T-cell (primary cell): ENCODE results near the gene RFNG. TPM values are rescaled to one million over a fixed set of nuclear protein-coding genes. Genes with fewer than 3 reads are reported as not detected.

Source experiments
- ATAC-seq, 4 experiments: fragments of 200-7000 bp in 3 of 4; fragments of 150-1000 bp in 1 of 4; cut with Tn5 transposase; replicated peaks in 1 of 4; 1 replicate in 3 of 4; 2 replicates in 1 of 4; pipeline ENCODE4 v1.10.0; 2021; ENCODE audit warnings: moderate library complexity in 3 of 4, mild to moderate bottlenecking in 2 of 4, moderate number of reproducible peaks in 1 of 4
- CTCF ChIA-PET, 2 donors: fragments of 300-600 bp; sonication (Branson Sonifier 250); formaldehyde crosslinking; loops; one replicate each; lab custom pipeline; 2022; ENCODE audit warnings: antibody characterized with exemption in 2 of 2; lab: Charles Lee
- POLR2A ChIA-PET, 2 donors: fragments of 300-600 bp; sonication (Branson Sonifier 250); formaldehyde crosslinking; loops; one replicate each; lab custom pipeline; 2022; ENCODE audit warnings: antibody characterized with exemption in 2 of 2; lab: Charles Lee
- DNase-seq, 35 experiments: peaks; one replicate each; pipeline versions ENCODE4 v3.0.0 to v3.0.0-alpha.2; 2013 to 2023
- H3K27ac ChIP-seq: one replicate; pipeline ENCODE4 v1.5.1; 2013; ENCODE audit warnings: low read length
- H3K27me3 ChIP-seq, 2 experiments: replicated peaks in 1 of 2; 1 replicate in 1 of 2; 2 replicates in 1 of 2; pipeline versions ENCODE4 v1.6.1 to v1.7.0; 2013; ENCODE audit warnings: low read length in 1 of 2, mixed read lengths in 1 of 2; ENCODE audit not compliant: control insufficient read depth in 2 of 2, insufficient read depth in 2 of 2; ENCODE audit errors: extremely low read depth in 1 of 2
- H3K36me3 ChIP-seq, 2 donors: 1 replicate in 1 of 2; 2 replicates in 1 of 2; pipeline versions ENCODE4 v1.6.1 to v1.7.0; 2013; ENCODE audit warnings: low read length in 1 of 2; ENCODE audit not compliant: control insufficient read depth in 2 of 2, insufficient read depth in 1 of 2; ENCODE audit errors: extremely low read depth in 1 of 2
- H3K4me1 ChIP-seq, 2 experiments: 1 replicate in 1 of 2; 2 replicates in 1 of 2; pipeline versions ENCODE4 v1.6.1 to v1.7.0; 2013; ENCODE audit warnings: low read length in 2 of 2, mixed read lengths in 1 of 2; ENCODE audit not compliant: insufficient read depth in 2 of 2, control insufficient read depth in 1 of 2; ENCODE audit errors: extremely low read depth in 1 of 2
- H3K4me3 ChIP-seq, 2 donors: 1 replicate in 1 of 2; 2 replicates in 1 of 2; pipeline versions ENCODE4 v1.5.1 to v1.7.0; 2013; ENCODE audit warnings: mild to moderate bottlenecking in 2 of 2, low read length in 1 of 2, moderate library complexity in 1 of 2; ENCODE audit not compliant: control insufficient read depth in 1 of 2; ENCODE audit errors: extremely low read depth in 1 of 2
- H3K9me3 ChIP-seq: 2 replicates; pipeline ENCODE4 v1.7.0; 2013
- H3K27ac Mint-ChIP-seq, 2 donors: one replicate each; pipeline ENCODE4 v1.8.0; 2020 to 2021; ENCODE audit warnings: mild to moderate bottlenecking in 2 of 2, mixed read lengths in 2 of 2
- H3K27me3 Mint-ChIP-seq, 2 donors: one replicate each; pipeline ENCODE4 v1.8.0; 2021 to 2022; ENCODE audit warnings: mixed read lengths in 2 of 2
- H3K36me3 Mint-ChIP-seq: one replicate; pipeline ENCODE4 v1.8.0; 2021; ENCODE audit warnings: mixed read lengths
- H3K4me1 Mint-ChIP-seq, 3 donors: one replicate each; pipeline ENCODE4 v1.8.0; 2020 to 2022; ENCODE audit warnings: mixed read lengths in 3 of 3, mild to moderate bottlenecking in 1 of 3
- H3K4me3 Mint-ChIP-seq, 3 donors: one replicate each; pipeline ENCODE4 v1.8.0; 2020 to 2022; ENCODE audit warnings: mild to moderate bottlenecking in 3 of 3, mixed read lengths in 3 of 3, moderate library complexity in 3 of 3
- H3K9me3 Mint-ChIP-seq, 3 donors: one replicate each; pipeline ENCODE4 v1.8.0; 2020 to 2022; ENCODE audit warnings: mixed read lengths in 3 of 3
- WGBS: methylation state at CpG from one replicate; pipeline ENCODE4 v1.1.5; 2013; ENCODE audit warnings: missing lambda C conversion rate; ENCODE audit not compliant: insufficient coverage; 5-methylcytosine and 5-hydroxymethylcytosine counted together
- total RNA-seq, 35 experiments: library from RNA in 6 of 35; stranded (reverse) in 6 of 35; fragments of 120-200 nt in 1 of 35; gene quantifications; one replicate each; pipeline versions ENCODE4 v1.2.1 to v1.2.4 and lab custom pipeline; 2013 to 2026

RFNG gene
- total RNA-seq, 5 donors from 2014 or later (not counting 1 experiment from before 2014, with no cell fraction given), result 31.5 to 38.6 (median 35.2) TPM

GRCh38 chr17:82022981-82023446 lies 28.6 kb downstream of the RFNG start, which contains the start of gene LRRC45:
TSS of gene LRRC45 (plus strand) at chr17:82023305. CDS start at chr17:82023644, 339 bp downstream.
- POLR2A ChIA-PET, result interaction anchor here (0.5 to 0.7 kb wide), 4 partner anchors 15 to 340 kb away, joined by 3 to 6 read pairs (median 4); no protein-coding TSS in a partner anchor
- Histone ChIP-seq H3K4me3 (peak within 1 kb of the TSS; percentile 71 to 76), H3K4me1 (peaks cover 12 to 42% of the 10 kb centered on the region in 2 experiments), H3K36me3 (peaks cover 0 to 13% of the 10 kb centered on the region in 2 donors), H3K27me3 (peaks cover 0 to 6% of the 10 kb centered on the region in 2 experiments), H3K9me3 (no peaks in the 10 kb centered on the region), H3K27ac (no peak within 1 kb of the TSS)
- CTCF ChIA-PET, result interaction anchor here in 1 of 2 donors (0.7 to 4.3 kb wide), 4 partner anchors 15 to 126 kb away, joined by 4 to 26 read pairs (median 13); partner anchors contain the start of gene DCXR
- peak; percentile 92 to 94 (median 93) for ATAC-seq
- H3K4me1 Mint-ChIP-seq, result peaks cover 14 to 31% (median 19%) of the 10 kb centered on the region in 3 donors
- no peaks in the 10 kb centered on the region for H3K9me3 Mint-ChIP-seq
- peak within 1 kb of the TSS in 1 of 2 donors; percentile 48 for H3K27ac Mint-ChIP-seq
- peak; percentile 98 to 100 (median 100) for DNase-seq
- H3K4me3 Mint-ChIP-seq, result peak within 1 kb of the TSS; percentile 72 to 81 (median 80)
- whole genome bisulfite sequencing, result under 1% methylated on average over 42 of the region's 42 CpGs
- H3K36me3 Mint-ChIP-seq, result no peaks in the 10 kb centered on the region
- no peaks in the 10 kb centered on the region for H3K27me3 Mint-ChIP-seq

GRCh38 chr17:82022310-82022980 lies 29.2 kb downstream of the RFNG start, which contains the start of gene CENPX:
TSS of gene CENPX (minus strand) at chr17:82022878. CDS start at chr17:82022861, 17 bp downstream.
- H3K4me1 ChIP-seq, result peaks cover 12 to 42% of the 10 kb centered on the region in 2 experiments
- peaks cover 0 to 6% of the 10 kb centered on the region in 2 experiments for H3K27me3 ChIP-seq
- peak within 1 kb of the TSS; percentile 4 for H3K27ac ChIP-seq
- under 1% methylated on average over 62 of the region's 64 CpGs for WGBS
- H3K9me3 ChIP-seq, result no peaks in the 10 kb centered on the region
- H3K36me3 ChIP-seq, result peaks cover 0 to 11% of the 10 kb centered on the region in 2 donors
- no peaks in the 10 kb centered on the region for H3K27me3 Mint-ChIP-seq
- no peaks in the 10 kb centered on the region for H3K9me3 Mint-ChIP-seq
- H3K4me1 Mint-ChIP-seq, result peaks cover 14 to 31% (median 19%) of the 10 kb centered on the region in 3 donors
- H3K4me3 Mint-ChIP-seq, result peak within 1 kb of the TSS; percentile 72 to 81 (median 80)
- POLR2A ChIA-PET, result interaction anchor here (0.5 to 0.7 kb wide), 5 partner anchors 15 to 1671 kb away, joined by 3 to 6 read pairs (median 4); no protein-coding TSS in a partner anchor
- CTCF ChIA-PET, result interaction anchor here (0.7 to 4.3 kb wide), 5 partner anchors 15 to 125 kb away, joined by 4 to 26 read pairs (median 9); partner anchors contain the start of gene DCXR (in 1 of the 2)
- H3K27ac Mint-ChIP-seq, result peak within 1 kb of the TSS; percentile 39 to 48
- DNase-seq (no peak), ATAC-seq (no peak)
- H3K36me3 Mint-ChIP-seq, result no peaks in the 10 kb centered on the region
- H3K4me3 ChIP-seq, result peak within 1 kb of the TSS; percentile 71 to 76

- CTCF ChIA-PET, result interaction anchor here (1.3 to 4.3 kb wide), 3 partner anchors 16 to 63 kb away, joined by 4 to 26 read pairs (median 17); partner anchors contain the start of gene DCXR (in 1 of the 2)
- 2% methylated on average over 7 of the region's 10 CpGs for whole genome bisulfite sequencing
- Mint-ChIP-seq H3K4me3 (peak overlapping the region; percentile 72 to 81 (median 80)), H3K27ac (peak overlapping the region; percentile 39 to 48), H3K27me3 (no peaks in the 10 kb centered on the region), H3K36me3 (no peaks in the 10 kb centered on the region), H3K4me1 (peaks cover 14 to 31% (median 19%) of the 10 kb centered on the region in 3 donors), H3K9me3 (no peaks in the 10 kb centered on the region)
- Histone ChIP-seq H3K4me3 (peak overlapping the region; percentile 71 to 76), H3K27me3 (peaks cover 0 to 6% of the 10 kb centered on the region in 2 experiments), H3K4me1 (peaks cover 12 to 42% of the 10 kb centered on the region in 2 experiments), H3K9me3 (no peaks in the 10 kb centered on the region), H3K27ac (peak overlapping the region; percentile 4), H3K36me3 (peaks cover 0 to 9% of the 10 kb centered on the region in 2 donors)
- POLR2A ChIA-PET, result no interaction called here
- no peak for DNase-seq
- ATAC-seq, result no peak
Measured at GRCh38 chr17:82021900-82022309, 29.7 kb downstream of the RFNG start.

GRCh38 chr17:82021107-82021899 lies 30.3 kb downstream of the RFNG start:
- Mint-ChIP-seq H3K27me3 (no peaks in the 10 kb centered on the region), H3K4me1 (peaks cover 14 to 31% (median 19%) of the 10 kb centered on the region in 3 donors), H3K9me3 (no peaks in the 10 kb centered on the region), H3K27ac (peak overlapping the region; percentile 39 to 48), H3K36me3 (no peaks in the 10 kb centered on the region), H3K4me3 (peak overlapping the region; percentile 72 to 81 (median 80))
- DNase-seq, result peak in 30 of 35 experiments; percentile 25 to 71 (median 47)
- WGBS, result 47% methylated on average over 23 of the region's 25 CpGs
- Histone ChIP-seq H3K4me3 (peak overlapping the region; percentile 71 to 76), H3K27ac (no peak overlapping the region), H3K9me3 (no peaks in the 10 kb centered on the region), H3K27me3 (peaks cover 0 to 6% of the 10 kb centered on the region in 2 experiments), H3K36me3 (peaks cover 0 to 9% of the 10 kb centered on the region in 2 donors), H3K4me1 (peaks cover 12 to 42% of the 10 kb centered on the region in 2 experiments)
- POLR2A ChIA-PET, result no interaction called here
- CTCF ChIA-PET, result interaction anchor here (1.3 to 4.3 kb wide), 3 partner anchors 17 to 62 kb away, joined by 4 to 26 read pairs (median 17); partner anchors contain the start of gene DCXR (in 1 of the 2)
- no peak for ATAC-seq

GRCh38 chr17:82020572-82021106 lies 31.0 kb downstream of the RFNG start:
- Histone ChIP-seq H3K27ac (no peak overlapping the region), H3K4me3 (no peak overlapping the region), H3K9me3 (no peaks in the 10 kb centered on the region), H3K27me3 (peaks cover 0 to 6% of the 10 kb centered on the region in 2 experiments), H3K36me3 (peaks cover 0 to 9% of the 10 kb centered on the region in 2 donors), H3K4me1 (peaks cover 12 to 42% of the 10 kb centered on the region in 2 experiments)
- H3K36me3 Mint-ChIP-seq, result no peaks in the 10 kb centered on the region
- ChIA-PET POLR2A (no interaction called here), CTCF (interaction anchor here (0.8 to 4.3 kb wide), 4 partner anchors 11 to 61 kb away, joined by 5 to 26 read pairs (median 6); no protein-coding TSS in a partner anchor)
- no peaks in the 10 kb centered on the region for H3K27me3 Mint-ChIP-seq
- no peak for ATAC-seq
- DNase-seq, result no peak
- 93% methylated on average over 14 of the region's 14 CpGs for WGBS
- H3K4me3 Mint-ChIP-seq, result no peak overlapping the region
- H3K9me3 Mint-ChIP-seq, result no peaks in the 10 kb centered on the region
- H3K4me1 Mint-ChIP-seq, result peaks cover 14 to 28% (median 19%) of the 10 kb centered on the region in 3 donors
- no peak overlapping the region for H3K27ac Mint-ChIP-seq
